ENCODE data around the gene POGZ. TPM values are rescaled to one million over a fixed set of nuclear protein-coding genes. Genes with fewer than 3 reads are reported as not detected.
A peak's percentile ranks its signal among the peaks of the same experiment; 100 is the strongest.

POGZ gene
- total RNA-seq, 1 experiment from 2014 or later = 102 TPM

DNA sequence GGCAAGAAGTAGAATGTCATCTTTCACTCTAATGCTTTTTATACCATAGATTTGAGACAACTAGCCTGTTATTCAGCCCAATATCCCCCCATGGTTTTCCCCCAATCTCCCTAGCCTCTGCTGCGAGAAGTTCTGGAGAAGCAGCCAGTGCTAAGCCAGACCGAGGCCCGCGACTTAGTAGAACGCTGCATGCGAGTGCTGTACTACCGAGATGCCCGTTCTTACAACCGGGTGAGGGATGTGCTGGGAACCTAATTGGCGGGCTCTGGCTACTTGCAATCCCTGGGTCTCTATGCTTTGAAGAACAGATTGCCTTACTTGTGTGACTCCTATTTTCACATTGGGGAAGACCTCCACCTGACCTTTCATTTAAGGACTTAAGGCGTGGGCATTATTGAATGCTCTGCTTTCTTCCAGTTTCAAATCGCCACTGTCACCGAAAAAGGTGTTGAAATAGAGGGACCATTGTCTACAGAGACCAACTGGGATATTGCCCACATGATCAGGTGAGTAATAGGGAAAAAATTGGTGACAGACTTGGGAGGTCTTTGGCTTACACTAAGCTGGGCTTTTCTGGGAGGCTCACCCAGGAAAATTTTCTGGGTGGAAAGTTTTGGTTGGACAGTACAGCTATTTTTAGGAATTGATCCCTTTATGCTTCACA lies 58.0 kb downstream of the POGZ start:
- TF ChIP-seq, protein P1, sequence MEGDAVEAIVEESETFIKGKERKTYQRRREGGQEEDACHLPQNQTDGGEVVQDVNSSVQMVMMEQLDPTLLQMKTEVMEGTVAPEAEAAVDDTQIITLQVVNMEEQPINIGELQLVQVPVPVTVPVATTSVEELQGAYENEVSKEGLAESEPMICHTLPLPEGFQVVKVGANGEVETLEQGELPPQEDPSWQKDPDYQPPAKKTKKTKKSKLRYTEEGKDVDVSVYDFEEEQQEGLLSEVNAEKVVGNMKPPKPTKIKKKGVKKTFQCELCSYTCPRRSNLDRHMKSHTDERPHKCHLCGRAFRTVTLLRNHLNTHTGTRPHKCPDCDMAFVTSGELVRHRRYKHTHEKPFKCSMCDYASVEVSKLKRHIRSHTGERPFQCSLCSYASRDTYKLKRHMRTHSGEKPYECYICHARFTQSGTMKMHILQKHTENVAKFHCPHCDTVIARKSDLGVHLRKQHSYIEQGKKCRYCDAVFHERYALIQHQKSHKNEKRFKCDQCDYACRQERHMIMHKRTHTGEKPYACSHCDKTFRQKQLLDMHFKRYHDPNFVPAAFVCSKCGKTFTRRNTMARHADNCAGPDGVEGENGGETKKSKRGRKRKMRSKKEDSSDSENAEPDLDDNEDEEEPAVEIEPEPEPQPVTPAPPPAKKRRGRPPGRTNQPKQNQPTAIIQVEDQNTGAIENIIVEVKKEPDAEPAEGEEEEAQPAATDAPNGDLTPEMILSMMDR (conservative IDR thresholded peaks at IDR 0.05) = no peak
- Histone ChIP-seq H4K8ac (replicated peaks; ENCODE audit: insufficient read length, low read depth, low read length) (no peak overlapping the region), H3K23ac (ENCODE audit: insufficient read length, low read depth, low read length) (no peak overlapping the region), H2AFZ (ENCODE audit: low read length) (no peak overlapping the region), H3K56ac (ENCODE audit: insufficient read length, low read depth, low read length) (no peak overlapping the region), H3T11ph (ENCODE audit: low read length) (no peak overlapping the region), H3K27me3 (ENCODE audit: insufficient read depth, low read length) (no peaks in the 10 kb centered on the region), H3K9me3 (ENCODE audit: control insufficient read depth, low read depth, low read length) (no peaks in the 10 kb centered on the region), H4K20me1 (ENCODE audit: control insufficient read depth, insufficient read depth, insufficient read length) (no peaks in the 10 kb centered on the region), H3K27ac (ENCODE audit: insufficient read length, low read depth, low read length) (no peak overlapping the region), H3K23me2 (ENCODE audit: insufficient read length, low read depth, low read length, poor library complexity, severe bottlenecking) (peaks cover 6% of the 10 kb centered on the region), H3K9ac (ENCODE audit: extremely low read depth, insufficient read length, low read length) (no peak overlapping the region), H3K4me2 (ENCODE audit: insufficient read depth, insufficient read length, low read length) (no peak overlapping the region), H2BK12ac (ENCODE audit: insufficient read length, low read depth, low read length) (no peak overlapping the region), H3K14ac (ENCODE audit: insufficient read depth, low read length) (no peak overlapping the region), H2AK5ac (ENCODE audit: insufficient read length, low read length) (no peak overlapping the region), H3K4ac (ENCODE audit: low read depth, low read length) (no peak overlapping the region), H3K79me2 (ENCODE audit: insufficient read depth, low read length) (peaks cover 9% of the 10 kb centered on the region; the same call in 1 of the 2 replicates), H4K5ac (ENCODE audit: insufficient read length, low read depth, low read length) (no peak overlapping the region), H2BK5ac (ENCODE audit: insufficient read length, low read length) (no peak overlapping the region), H3K18ac (ENCODE audit: insufficient read length, low read depth, low read length) (no peak overlapping the region), H4K91ac (ENCODE audit: insufficient read length, low read depth, low read length) (no peak overlapping the region), H2BK120ac (ENCODE audit: low read depth, low read length, poor library complexity, severe bottlenecking) (no peak overlapping the region), H3K79me1 (ENCODE audit: insufficient read depth, low read depth, low read length, poor library complexity, severe bottlenecking) (peaks cover 3% of the 10 kb centered on the region), H2BK15ac (ENCODE audit: low read depth, low read length) (no peak overlapping the region), H3K4me1 (ENCODE audit: insufficient read depth, low read length) (no peaks in the 10 kb centered on the region), H2BK20ac (ENCODE audit: low read depth, low read length, poor library complexity, severe bottlenecking) (no peak overlapping the region)
- H3K27ac Mint-ChIP-seq = peak overlapping the region in 2 of 3 experiments; percentile 45 to 80; a peak in 2 of 7 replicates
- no peaks in the 10 kb centered on the region; a peak in 1 of 5 replicates for H3K9me3 Mint-ChIP-seq
- no CpG with 5 or more reads among the region's 13 CpGs for WGBS (ENCODE audit: extremely low coverage, insufficient read length, low lambda C conversion rate)
- no peaks in the 10 kb centered on the region; the same call in 1 of the 2 replicates for H3K27me3 Mint-ChIP-seq (ENCODE audit: low read depth)
- H3K36me3 Mint-ChIP-seq (ENCODE audit: insufficient read depth in 1 of 3, low read depth in 3 of 3) = peaks cover 33 to 64% (median 52%) of the 10 kb centered on the region in 3 experiments
- H3K4me1 Mint-ChIP-seq = peaks cover 12% of the 10 kb centered on the region in 2 experiments
- H3K4me3 Mint-ChIP-seq = peak overlapping the region; percentile 93 to 96
- no peak for DNase-seq

Measured in H9 (cell line).